Measurements from ENCODE around the gene AGMO.

AGMO gene

DNA sequence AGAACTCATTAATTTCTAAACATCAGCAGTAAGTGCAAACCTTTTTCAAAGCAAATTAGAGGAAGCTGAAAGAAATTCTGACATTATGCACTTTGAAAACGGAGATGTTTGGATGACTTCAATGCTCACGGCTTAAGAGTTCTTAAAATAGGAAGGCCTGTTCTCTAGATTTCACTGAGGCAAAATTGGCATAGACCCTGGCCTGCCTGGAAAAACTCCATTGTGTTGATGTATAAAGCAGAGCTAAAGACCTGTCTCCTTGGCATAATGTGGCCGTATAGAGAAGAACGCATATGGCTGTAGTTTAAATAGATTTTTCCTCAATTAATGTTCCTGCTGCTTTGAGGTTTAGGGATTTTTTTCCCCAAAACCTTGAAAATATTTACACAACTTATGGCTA is 24.5 kb upstream of the AGMO start:
- no peaks in the 10 kb centered on the region for H3K4me1 ChIP-seq (ENCODE audit: control insufficient read depth, insufficient read depth, low read depth, low read length)
- H3K79me1 ChIP-seq (replicated peaks; ENCODE audit: low read length, poor library complexity, severe bottlenecking), result no peaks in the 10 kb centered on the region
- H3K4me3 ChIP-seq (ENCODE audit: insufficient read depth in 1 of 2, low read depth in 1 of 2, low read length in 2 of 2), result no peak overlapping the region
- H3K36me3 ChIP-seq (ENCODE audit: control insufficient read depth in 1 of 2, insufficient read depth in 2 of 2, low read depth in 1 of 2, low read length in 2 of 2), result no peaks in the 10 kb centered on the region
- H3K27ac ChIP-seq (ENCODE audit: low read length, poor library complexity, severe bottlenecking), result no peak overlapping the region
- no peak overlapping the region for H3K23ac ChIP-seq (ENCODE audit: low read length in 2 of 2)
- no peak overlapping the region for H4K8ac ChIP-seq (ENCODE audit: low read length)
- H3K18ac ChIP-seq (ENCODE audit: low read depth in 1 of 2, low read length in 2 of 2), result no peak overlapping the region
- H4K91ac ChIP-seq (ENCODE audit: low read length), result no peak overlapping the region
- no peak overlapping the region for H2AFZ ChIP-seq (ENCODE audit: low read depth, low read length)
- no peak for DNase-seq
- H3K4ac ChIP-seq (ENCODE audit: low read depth in 1 of 2, low read length in 2 of 2), result no peak overlapping the region
- no peaks in the 10 kb centered on the region for H3K27me3 ChIP-seq (ENCODE audit: control insufficient read depth in 1 of 2, insufficient read depth in 1 of 2, low read length in 2 of 2)
- H2AK5ac ChIP-seq (ENCODE audit: low read length, severe bottlenecking), result no peak overlapping the region
- no peak overlapping the region for H3K9ac ChIP-seq (ENCODE audit: low read length)
- over 99% methylated on average over 4 of the region's 4 CpGs for WGBS
- H2BK12ac ChIP-seq (ENCODE audit: low read length in 2 of 2), result no peak overlapping the region
- H3K9me3 ChIP-seq (ENCODE audit: control insufficient read depth, low read length), result peaks cover 17% of the 10 kb centered on the region
- no peak overlapping the region for H3K14ac ChIP-seq (ENCODE audit: low read length in 2 of 2)
- no peak overlapping the region for H2BK15ac ChIP-seq (ENCODE audit: low read depth, poor library complexity, severe bottlenecking)
- no peak overlapping the region for H2BK120ac ChIP-seq (ENCODE audit: low read depth, low read length)
- no peak overlapping the region for H2BK5ac ChIP-seq (ENCODE audit: low read depth, low read length, poor library complexity, severe bottlenecking)
- H3K4me2 ChIP-seq (ENCODE audit: low read length, poor library complexity, severe bottlenecking), result no peak overlapping the region

DNA sequence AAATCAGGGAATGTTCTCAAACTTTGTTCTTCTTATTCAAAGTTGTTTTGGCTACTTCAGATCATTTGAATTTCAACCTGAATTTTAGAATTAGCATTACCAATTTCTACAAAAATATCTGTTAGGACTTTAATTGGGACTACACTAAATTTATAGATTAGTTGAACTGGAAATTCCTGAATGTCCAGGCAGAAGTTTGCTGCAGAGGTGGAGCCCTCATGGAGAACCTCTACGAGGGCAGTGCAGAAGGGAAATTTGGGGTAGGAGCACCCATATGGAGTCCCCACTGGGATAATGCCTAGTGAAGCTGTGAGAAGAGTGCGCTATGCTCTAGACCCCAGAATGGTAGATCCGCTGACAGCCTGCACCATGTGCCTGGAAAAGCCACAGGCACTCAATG is 22.8 kb upstream of the AGMO start:
- Histone ChIP-seq H3K23ac (ENCODE audit: low read length in 2 of 2) (no peak overlapping the region), H3K36me3 (ENCODE audit: control insufficient read depth in 1 of 2, insufficient read depth in 2 of 2, low read depth in 1 of 2, low read length in 2 of 2) (no peaks in the 10 kb centered on the region), H3K4me3 (ENCODE audit: insufficient read depth in 1 of 2, low read depth in 1 of 2, low read length in 2 of 2) (no peak overlapping the region), H3K9me3 (ENCODE audit: control insufficient read depth, low read length) (peaks cover 17% of the 10 kb centered on the region), H2BK12ac (ENCODE audit: low read length in 2 of 2) (no peak overlapping the region), H3K14ac (ENCODE audit: low read length in 2 of 2) (no peak overlapping the region), H2BK5ac (ENCODE audit: low read depth, low read length, poor library complexity, severe bottlenecking) (no peak overlapping the region), H3K27me3 (ENCODE audit: control insufficient read depth in 1 of 2, insufficient read depth in 1 of 2, low read length in 2 of 2) (no peaks in the 10 kb centered on the region), H2BK15ac (ENCODE audit: low read depth, poor library complexity, severe bottlenecking) (no peak overlapping the region), H3K4me1 (ENCODE audit: control insufficient read depth, insufficient read depth, low read depth, low read length) (no peaks in the 10 kb centered on the region), H3K18ac (ENCODE audit: low read depth in 1 of 2, low read length in 2 of 2) (no peak overlapping the region), H3K79me1 (replicated peaks; ENCODE audit: low read length, poor library complexity, severe bottlenecking) (no peaks in the 10 kb centered on the region), H3K4me2 (ENCODE audit: low read length, poor library complexity, severe bottlenecking) (no peak overlapping the region), H4K91ac (ENCODE audit: low read length) (no peak overlapping the region), H2BK120ac (ENCODE audit: low read depth, low read length) (no peak overlapping the region), H2AFZ (ENCODE audit: low read depth, low read length) (no peak overlapping the region), H4K8ac (ENCODE audit: low read length) (no peak overlapping the region), H2AK5ac (ENCODE audit: low read length, severe bottlenecking) (no peak overlapping the region), H3K27ac (ENCODE audit: low read length, poor library complexity, severe bottlenecking) (no peak overlapping the region), H3K9ac (ENCODE audit: low read length) (no peak overlapping the region), H3K4ac (ENCODE audit: low read depth in 1 of 2, low read length in 2 of 2) (no peak overlapping the region)
- WGBS, result 92% methylated on average over 3 of the region's 3 CpGs
- DNase-seq, result no peak

DNA sequence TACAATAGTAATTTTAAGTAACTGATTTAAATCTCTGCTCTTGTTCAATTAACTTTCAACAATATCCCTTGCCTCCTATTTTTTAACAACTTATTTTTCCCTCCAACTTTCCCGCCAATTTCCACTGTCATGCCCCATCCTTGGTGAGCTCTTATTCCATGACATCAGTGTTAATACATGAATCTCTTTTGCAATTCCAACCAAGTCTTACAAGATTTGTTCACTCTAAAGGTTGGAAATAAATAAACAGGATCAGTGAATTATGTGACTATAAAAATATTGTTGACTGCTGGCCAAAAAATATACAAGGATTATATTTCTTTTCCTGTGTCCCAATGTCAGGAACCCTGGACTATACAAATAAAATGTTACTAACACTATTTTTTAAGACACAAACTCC is 21.0 kb upstream of the AGMO start:
- Histone ChIP-seq H2BK15ac (ENCODE audit: low read depth, poor library complexity, severe bottlenecking) (no peak overlapping the region), H3K9me3 (ENCODE audit: control insufficient read depth, low read length) (peaks cover 17% of the 10 kb centered on the region), H2BK120ac (ENCODE audit: low read depth, low read length) (no peak overlapping the region), H3K27ac (ENCODE audit: low read length, poor library complexity, severe bottlenecking) (no peak overlapping the region), H2BK5ac (ENCODE audit: low read depth, low read length, poor library complexity, severe bottlenecking) (no peak overlapping the region), H3K14ac (ENCODE audit: low read length in 2 of 2) (no peak overlapping the region), H3K27me3 (ENCODE audit: control insufficient read depth in 1 of 2, insufficient read depth in 1 of 2, low read length in 2 of 2) (no peaks in the 10 kb centered on the region), H3K9ac (ENCODE audit: low read length) (no peak overlapping the region), H3K36me3 (ENCODE audit: control insufficient read depth in 1 of 2, insufficient read depth in 2 of 2, low read depth in 1 of 2, low read length in 2 of 2) (no peaks in the 10 kb centered on the region), H2AK5ac (ENCODE audit: low read length, severe bottlenecking) (no peak overlapping the region), H2BK12ac (ENCODE audit: low read length in 2 of 2) (no peak overlapping the region), H3K4me2 (ENCODE audit: low read length, poor library complexity, severe bottlenecking) (no peak overlapping the region), H3K18ac (ENCODE audit: low read depth in 1 of 2, low read length in 2 of 2) (no peak overlapping the region), H3K23ac (ENCODE audit: low read length in 2 of 2) (no peak overlapping the region), H3K4me3 (ENCODE audit: insufficient read depth in 1 of 2, low read depth in 1 of 2, low read length in 2 of 2) (no peak overlapping the region), H3K4me1 (ENCODE audit: control insufficient read depth, insufficient read depth, low read depth, low read length) (no peaks in the 10 kb centered on the region), H4K8ac (ENCODE audit: low read length) (no peak overlapping the region), H4K91ac (ENCODE audit: low read length) (no peak overlapping the region), H3K79me1 (replicated peaks; ENCODE audit: low read length, poor library complexity, severe bottlenecking) (no peaks in the 10 kb centered on the region), H3K4ac (ENCODE audit: low read depth in 1 of 2, low read length in 2 of 2) (no peak overlapping the region), H2AFZ (ENCODE audit: low read depth, low read length) (no peak overlapping the region)
- DNase-seq, result no peak
- 100% methylated on average over 1 of the region's 1 CpG for WGBS

DNA sequence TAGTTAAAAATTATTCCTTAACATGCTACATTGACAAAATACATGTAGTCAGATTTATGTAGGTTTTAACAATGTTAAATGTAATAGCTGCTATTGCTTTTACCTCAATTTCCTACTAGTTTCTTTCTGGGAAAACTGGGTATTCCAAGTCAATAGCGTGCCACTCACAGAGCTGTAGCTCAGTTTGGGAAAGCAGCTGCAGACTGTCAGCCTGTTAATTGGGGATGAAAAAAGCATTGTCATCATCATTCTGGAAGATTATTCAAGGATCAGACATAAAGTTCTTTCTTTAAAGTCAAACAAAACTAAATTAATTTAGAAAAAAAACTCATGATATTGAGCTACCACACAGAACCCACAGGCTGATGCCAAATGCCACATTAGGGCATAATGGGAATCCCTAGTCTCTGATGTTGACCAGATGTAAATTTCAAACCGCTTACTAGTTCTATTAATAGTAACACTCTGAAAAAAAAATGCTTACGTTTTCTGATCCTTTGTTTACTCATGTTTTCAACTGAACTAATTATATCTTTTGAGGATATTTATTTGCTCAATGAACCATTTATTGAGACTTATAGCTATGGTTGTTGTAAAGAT is 19.6 kb upstream of the AGMO start:
- DNase-seq, result peak; percentile 87
- Histone ChIP-seq H3K4me1 (ENCODE audit: control insufficient read depth, insufficient read depth, low read depth, low read length) (no peaks in the 10 kb centered on the region), H3K9ac (ENCODE audit: low read length) (no peak overlapping the region), H2AFZ (ENCODE audit: low read depth, low read length) (no peak overlapping the region), H2BK15ac (ENCODE audit: low read depth, poor library complexity, severe bottlenecking) (no peak overlapping the region), H3K27me3 (ENCODE audit: control insufficient read depth in 1 of 2, insufficient read depth in 1 of 2, low read length in 2 of 2) (no peaks in the 10 kb centered on the region), H4K8ac (ENCODE audit: low read length) (no peak overlapping the region), H3K79me1 (replicated peaks; ENCODE audit: low read length, poor library complexity, severe bottlenecking) (no peaks in the 10 kb centered on the region), H3K23ac (ENCODE audit: low read length in 2 of 2) (no peak overlapping the region), H2BK5ac (ENCODE audit: low read depth, low read length, poor library complexity, severe bottlenecking) (no peak overlapping the region), H3K4me2 (ENCODE audit: low read length, poor library complexity, severe bottlenecking) (no peak overlapping the region), H3K4me3 (ENCODE audit: insufficient read depth in 1 of 2, low read depth in 1 of 2, low read length in 2 of 2) (no peak overlapping the region), H4K91ac (ENCODE audit: low read length) (no peak overlapping the region), H2BK120ac (ENCODE audit: low read depth, low read length) (no peak overlapping the region), H3K14ac (ENCODE audit: low read length in 2 of 2) (no peak overlapping the region), H3K9me3 (ENCODE audit: control insufficient read depth, low read length) (peaks cover 17% of the 10 kb centered on the region), H3K27ac (ENCODE audit: low read length, poor library complexity, severe bottlenecking) (no peak overlapping the region), H3K36me3 (ENCODE audit: control insufficient read depth in 1 of 2, insufficient read depth in 2 of 2, low read depth in 1 of 2, low read length in 2 of 2) (no peaks in the 10 kb centered on the region), H2AK5ac (ENCODE audit: low read length, severe bottlenecking) (no peak overlapping the region), H2BK12ac (ENCODE audit: low read length in 2 of 2) (no peak overlapping the region), H3K18ac (ENCODE audit: low read depth in 1 of 2, low read length in 2 of 2) (no peak overlapping the region), H3K4ac (ENCODE audit: low read depth in 1 of 2, low read length in 2 of 2) (no peak overlapping the region)
- 71% methylated on average over 1 of the region's 3 CpGs for WGBS

All from mesenchymal stem cell (in vitro differentiated cells and primary cell).